Activated B cell treated with CpG ODN at 0.5 μM for 24 hours (primary cell): Measurements from ENCODE around the gene RIC1. TPM values are rescaled to one million over a fixed set of nuclear protein-coding genes. Genes with fewer than 3 reads are reported as not detected.
A peak's percentile ranks its signal among the peaks of the same experiment; 100 is the strongest.

ENCODE experiments used
- ATAC-seq: fragments of 200-7000 bp; cut with Tn5 transposase; one replicate; pipeline ENCODE4 v1.10.0; 2021; ENCODE audit warnings: low read depth, mild to moderate bottlenecking, moderate library complexity
- CTCF ChIA-PET: fragments of 350-600 bp; sonication (Branson Sonifier 250); formaldehyde crosslinking; loops from one replicate; lab custom pipeline; 2021; ENCODE audit warnings: antibody characterized with exemption; lab: Charles Lee
- POLR2A ChIA-PET: fragments of 350-600 bp; sonication (Branson Sonifier 250); formaldehyde crosslinking; loops from one replicate; lab custom pipeline; 2021; ENCODE audit warnings: antibody characterized with exemption; lab: Charles Lee
- DNase-seq: peaks from one replicate; pipeline ENCODE4 v3.0.0; 2022
- H3K27ac Mint-ChIP-seq: one replicate; pipeline ENCODE4 v1.8.0; 2020; ENCODE audit warnings: mixed read lengths
- H3K27me3 Mint-ChIP-seq: one replicate; pipeline ENCODE4 v1.8.0; 2021; ENCODE audit warnings: mixed read lengths
- H3K36me3 Mint-ChIP-seq: one replicate; pipeline ENCODE4 v1.8.0; 2021; ENCODE audit warnings: low read depth, mixed read lengths
- H3K4me1 Mint-ChIP-seq: one replicate; pipeline ENCODE4 v1.8.0; 2021; ENCODE audit warnings: mixed read lengths
- H3K4me3 Mint-ChIP-seq: one replicate; pipeline ENCODE4 v1.8.0; 2020; ENCODE audit warnings: mild to moderate bottlenecking, mixed read lengths
- H3K9me3 Mint-ChIP-seq: one replicate; pipeline ENCODE4 v1.8.0; 2020; ENCODE audit warnings: mixed read lengths
- intact Hi-C: fragments of 100-400 bp; cut with micrococcal nuclease; formaldehyde crosslinking; loops from one replicate; pipeline ENCODE4 v1.15.1; 2024
- total RNA-seq: library from RNA; stranded (reverse); gene quantifications from 2 replicates; pipeline ENCODE4 v1.2.3, GENCODE V29; 2022
- TF ChIP-seq, protein P1 (sequence below): fragments of 200-600 bp; IDR thresholded peaks from one replicate; pipeline ENCODE4 v1.8.0; 2022; ENCODE audit warnings: antibody characterized with exemption, mild to moderate bottlenecking

Gene RIC1
- total RNA-seq, 1 donor from 2014 or later: 85.0 TPM

DNA sequence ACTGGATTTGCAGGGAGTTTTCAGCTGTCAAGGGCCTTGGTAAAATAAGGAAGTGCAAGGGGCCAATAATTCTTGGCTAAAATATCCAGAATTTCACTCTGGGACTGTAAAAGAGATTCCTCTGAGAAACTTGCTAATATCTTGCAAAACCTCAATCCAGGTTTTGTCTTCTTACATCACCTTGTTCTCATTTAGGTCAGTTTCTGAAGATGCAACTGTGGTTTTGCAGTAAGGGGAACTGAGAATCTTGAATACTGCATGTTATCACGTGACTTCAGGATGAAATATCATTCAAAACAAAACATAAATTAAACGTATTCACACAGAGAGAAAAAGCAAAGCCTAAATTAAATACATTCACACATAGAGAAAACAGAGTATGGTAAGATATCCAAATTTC is 35.0 kb upstream of the RIC1 start:
- ATAC-seq (peak; percentile 32), DNase-seq (no peak)
- no peaks in the 10 kb centered on the region for H3K36me3 Mint-ChIP-seq
- H3K27ac Mint-ChIP-seq: peak overlapping the region; percentile 98
- CTCF ChIA-PET: interaction anchor here (1.5 kb wide), 1 partner anchor 143 kb away, joined by 5 read pairs; the partner anchor contains the start of gene CD274
- POLR2A ChIA-PET: interaction anchor here (0.7 to 6.2 kb wide), 5 partner anchors 9 to 853 kb away, joined by 3 to 100 read pairs (median 79); partner anchors contain the start of genes AK3, CD274, PLGRKT and RIC1
- intact Hi-C loops: loop anchor here (1.0 to 10.0 kb wide), 5 partner anchors 23 to 259 kb away; partner anchors contain the start of gene RLN1
- no peaks in the 10 kb centered on the region for H3K9me3 Mint-ChIP-seq
- H3K4me3 Mint-ChIP-seq: peak overlapping the region; percentile 70
- no peaks in the 10 kb centered on the region for H3K27me3 Mint-ChIP-seq
- TF ChIP-seq, protein P1, sequence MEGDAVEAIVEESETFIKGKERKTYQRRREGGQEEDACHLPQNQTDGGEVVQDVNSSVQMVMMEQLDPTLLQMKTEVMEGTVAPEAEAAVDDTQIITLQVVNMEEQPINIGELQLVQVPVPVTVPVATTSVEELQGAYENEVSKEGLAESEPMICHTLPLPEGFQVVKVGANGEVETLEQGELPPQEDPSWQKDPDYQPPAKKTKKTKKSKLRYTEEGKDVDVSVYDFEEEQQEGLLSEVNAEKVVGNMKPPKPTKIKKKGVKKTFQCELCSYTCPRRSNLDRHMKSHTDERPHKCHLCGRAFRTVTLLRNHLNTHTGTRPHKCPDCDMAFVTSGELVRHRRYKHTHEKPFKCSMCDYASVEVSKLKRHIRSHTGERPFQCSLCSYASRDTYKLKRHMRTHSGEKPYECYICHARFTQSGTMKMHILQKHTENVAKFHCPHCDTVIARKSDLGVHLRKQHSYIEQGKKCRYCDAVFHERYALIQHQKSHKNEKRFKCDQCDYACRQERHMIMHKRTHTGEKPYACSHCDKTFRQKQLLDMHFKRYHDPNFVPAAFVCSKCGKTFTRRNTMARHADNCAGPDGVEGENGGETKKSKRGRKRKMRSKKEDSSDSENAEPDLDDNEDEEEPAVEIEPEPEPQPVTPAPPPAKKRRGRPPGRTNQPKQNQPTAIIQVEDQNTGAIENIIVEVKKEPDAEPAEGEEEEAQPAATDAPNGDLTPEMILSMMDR: no peak
- peaks cover 94% of the 10 kb centered on the region for H3K4me1 Mint-ChIP-seq

DNA sequence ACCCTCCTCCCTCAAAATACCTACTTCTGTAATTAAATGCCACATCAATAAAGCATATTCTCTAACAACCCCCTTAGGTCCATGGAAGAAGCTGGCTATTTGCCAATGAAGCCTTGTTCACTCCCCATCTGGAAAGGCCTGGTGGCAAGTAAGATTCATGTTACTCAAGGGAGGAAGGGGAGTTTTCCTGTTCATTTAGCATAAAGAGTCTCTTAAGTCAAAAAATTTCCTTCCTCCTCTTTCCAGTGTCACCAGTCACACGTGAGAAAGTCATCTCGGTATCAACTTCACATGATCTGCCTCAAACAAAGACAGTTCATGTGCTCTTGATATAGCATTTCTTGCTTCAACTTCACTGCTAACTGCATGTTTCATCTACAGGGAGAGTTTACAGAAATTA is 32.7 kb upstream of the RIC1 start:
- H3K27ac Mint-ChIP-seq: peak overlapping the region; percentile 98
- CTCF ChIA-PET: interaction anchor here (1.0 to 2.8 kb wide), 6 partner anchors 10 to 410 kb away, joined by 3 to 19 read pairs (median 5); partner anchors contain the start of genes CD274 and PDCD1LG2

DNA sequence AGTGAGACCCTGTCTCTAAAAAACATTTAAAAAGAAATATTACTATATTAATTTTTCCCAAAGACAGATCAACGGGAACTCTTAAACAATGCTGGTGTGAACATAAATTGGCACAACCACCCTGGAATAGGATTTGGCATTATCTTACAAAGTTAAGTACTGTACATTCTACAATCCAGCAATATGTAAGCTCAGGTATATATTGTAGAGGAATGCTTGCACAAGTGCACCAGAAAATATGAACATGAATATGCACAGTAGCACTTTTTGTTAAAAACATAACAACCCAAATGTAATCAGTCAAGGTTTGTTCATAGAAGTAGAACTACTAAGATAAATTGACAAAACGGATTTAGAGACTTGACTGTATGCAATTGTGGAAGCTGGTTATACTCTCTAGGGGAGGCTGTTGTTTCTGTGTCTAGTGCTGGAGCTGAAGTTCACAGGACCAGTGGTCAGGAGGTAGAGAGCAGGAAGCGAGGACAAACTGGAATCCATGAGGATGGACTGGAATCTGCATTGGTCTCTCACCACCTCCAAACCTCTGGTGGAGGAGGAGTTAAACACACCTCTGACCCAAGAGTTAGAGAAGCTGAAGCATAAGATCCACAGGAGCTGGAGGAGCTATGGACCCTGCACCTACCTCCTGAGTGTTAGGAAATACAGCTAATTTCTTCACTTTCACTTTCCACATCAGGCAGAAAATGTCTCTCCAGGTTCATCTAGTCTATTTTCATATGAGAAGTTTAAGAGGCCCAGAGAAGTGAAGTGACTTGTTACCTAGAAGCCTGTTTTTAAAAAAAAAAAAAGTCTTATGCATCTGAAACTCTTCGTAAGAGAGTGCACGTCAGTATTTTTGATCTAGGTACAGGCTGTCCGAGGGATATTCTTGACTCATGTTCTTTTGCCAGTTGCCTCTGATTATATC is 20.3 kb upstream of the RIC1 start:
- H3K4me1 Mint-ChIP-seq: peaks cover 30% of the 10 kb centered on the region
- DNase-seq (no peak), ATAC-seq (peak; percentile 78)
- no peaks in the 10 kb centered on the region for H3K9me3 Mint-ChIP-seq
- no peaks in the 10 kb centered on the region for H3K27me3 Mint-ChIP-seq
- H3K4me3 Mint-ChIP-seq: peak overlapping the region; percentile 80
- H3K27ac Mint-ChIP-seq: peak overlapping the region; percentile 85
- POLR2A ChIA-PET: interaction anchor here (0.7 to 5.9 kb wide), 12 partner anchors 8 to 697 kb away, joined by 3 to 77 read pairs (median 5); partner anchors contain the start of genes CD274, JAK2, PLGRKT and RIC1
- peaks cover 2% of the 10 kb centered on the region for H3K36me3 Mint-ChIP-seq
- intact Hi-C loops: loop anchor here (1.0 kb wide), 1 partner anchor 9 kb away; no protein-coding TSS in a partner anchor
- TF ChIP-seq, protein P1: no peak
- CTCF ChIA-PET: interaction anchor here (1.0 to 2.3 kb wide), 3 partner anchors 8 to 422 kb away, joined by 3 to 10 read pairs (median 6); partner anchors contain the start of gene RIC1

More for the DNA sequence above, 32.7 kb upstream of the RIC1 start:
- POLR2A ChIA-PET: interaction anchor here (0.9 to 6.2 kb wide), 7 partner anchors 11 to 1161 kb away, joined by 3 to 100 read pairs (median 26); partner anchors contain the start of genes CD274, INSL6, PLGRKT and RIC1
- no peaks in the 10 kb centered on the region for H3K9me3 Mint-ChIP-seq
- intact Hi-C loops: loop anchor here (5.0 to 10.0 kb wide), 2 partner anchors 261 to 524 kb away; partner anchors contain the start of gene RLN1
- H3K36me3 Mint-ChIP-seq: no peaks in the 10 kb centered on the region
- TF ChIP-seq, protein P1: no peak
- peak overlapping the region; percentile 48 for H3K4me3 Mint-ChIP-seq
- DNase-seq (no peak), ATAC-seq (no peak)
- peaks cover 87% of the 10 kb centered on the region for H3K4me1 Mint-ChIP-seq
- no peaks in the 10 kb centered on the region for H3K27me3 Mint-ChIP-seq

DNA sequence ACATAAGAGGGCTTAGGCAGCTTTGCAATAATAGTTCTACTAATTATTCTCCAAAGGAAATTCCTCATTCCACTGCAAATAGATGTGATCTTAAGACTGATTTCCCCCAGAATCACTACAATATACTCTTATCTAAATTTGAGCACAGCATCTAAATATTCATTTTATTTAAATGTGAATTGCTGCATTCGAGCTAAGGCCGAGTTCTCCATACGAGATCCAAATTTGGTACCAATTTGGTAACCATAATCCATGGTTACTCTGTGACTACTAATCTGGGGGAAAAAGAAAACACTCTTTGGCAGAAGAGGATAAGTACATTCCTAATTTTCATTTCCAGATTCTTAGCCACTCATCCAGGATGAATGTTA is 19.7 kb upstream of the RIC1 start:
- peaks cover 2% of the 10 kb centered on the region for H3K36me3 Mint-ChIP-seq
- intact Hi-C loops: no loop called here
- ChIA-PET POLR2A (interaction anchor here (0.9 to 5.9 kb wide), 10 partner anchors 9 to 624 kb away, joined by 3 to 77 read pairs (median 6); partner anchors contain the start of genes CD274, JAK2, PLGRKT and RIC1), CTCF (interaction anchor here (1.0 to 2.3 kb wide), 3 partner anchors 8 to 423 kb away, joined by 3 to 10 read pairs (median 6); partner anchors contain the start of gene RIC1)
- H3K27ac Mint-ChIP-seq: peak overlapping the region; percentile 85
- ATAC-seq (no peak), DNase-seq (no peak)
- no peaks in the 10 kb centered on the region for H3K9me3 Mint-ChIP-seq
- no peaks in the 10 kb centered on the region for H3K27me3 Mint-ChIP-seq
- TF ChIP-seq, protein P1: no peak
- peaks cover 30% of the 10 kb centered on the region for H3K4me1 Mint-ChIP-seq
- H3K4me3 Mint-ChIP-seq: peak overlapping the region; percentile 80
